Mesenteric fat pad (tissue), 1 donor: ENCODE data around the gene SRP72. TPM values are rescaled to one million over a fixed set of nuclear protein-coding genes. Genes with fewer than 3 reads are reported as not detected.
"Not testable (repeated sequence)": the region's sequence is repeated elsewhere in the genome, so short reads cannot be mapped to it uniquely, and the experiment has no call there.

Source experiments
- DNase-seq: peaks from one replicate; pipeline ENCODE4 v3.0.0-alpha.2; 2020; ENCODE audit warnings: low spot score
- long read RNA-seq: library from polyadenylated mRNA; unstranded; transcript quantifications from one replicate; pipeline ENCODE4 v2.0.0, GENCODE V29; 2020
- total RNA-seq: library from RNA; stranded (reverse); fragmentation: NEBNext Ultra II Directional; extraction: Animal tissue kit (Norgen Biotek cat#: 25700); gene quantifications from one replicate; pipeline ENCODE4 v1.2.1, GENCODE V29; 2021
- donor health status: DM: yes; HTN: yes; CAD: no.

The SRP72 gene, protein sequence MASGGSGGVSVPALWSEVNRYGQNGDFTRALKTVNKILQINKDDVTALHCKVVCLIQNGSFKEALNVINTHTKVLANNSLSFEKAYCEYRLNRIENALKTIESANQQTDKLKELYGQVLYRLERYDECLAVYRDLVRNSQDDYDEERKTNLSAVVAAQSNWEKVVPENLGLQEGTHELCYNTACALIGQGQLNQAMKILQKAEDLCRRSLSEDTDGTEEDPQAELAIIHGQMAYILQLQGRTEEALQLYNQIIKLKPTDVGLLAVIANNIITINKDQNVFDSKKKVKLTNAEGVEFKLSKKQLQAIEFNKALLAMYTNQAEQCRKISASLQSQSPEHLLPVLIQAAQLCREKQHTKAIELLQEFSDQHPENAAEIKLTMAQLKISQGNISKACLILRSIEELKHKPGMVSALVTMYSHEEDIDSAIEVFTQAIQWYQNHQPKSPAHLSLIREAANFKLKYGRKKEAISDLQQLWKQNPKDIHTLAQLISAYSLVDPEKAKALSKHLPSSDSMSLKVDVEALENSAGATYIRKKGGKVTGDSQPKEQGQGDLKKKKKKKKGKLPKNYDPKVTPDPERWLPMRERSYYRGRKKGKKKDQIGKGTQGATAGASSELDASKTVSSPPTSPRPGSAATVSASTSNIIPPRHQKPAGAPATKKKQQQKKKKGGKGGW
- total RNA-seq = 83.7 TPM
- long read RNA-seq, full-length matches to known transcripts = 32 of 324 reads
- long read RNA-seq, partial matches to known transcripts = 277 of 324 reads
- long read RNA-seq, other reads (novel, unspliced or antisense) = 15 of 324 reads

DNA sequence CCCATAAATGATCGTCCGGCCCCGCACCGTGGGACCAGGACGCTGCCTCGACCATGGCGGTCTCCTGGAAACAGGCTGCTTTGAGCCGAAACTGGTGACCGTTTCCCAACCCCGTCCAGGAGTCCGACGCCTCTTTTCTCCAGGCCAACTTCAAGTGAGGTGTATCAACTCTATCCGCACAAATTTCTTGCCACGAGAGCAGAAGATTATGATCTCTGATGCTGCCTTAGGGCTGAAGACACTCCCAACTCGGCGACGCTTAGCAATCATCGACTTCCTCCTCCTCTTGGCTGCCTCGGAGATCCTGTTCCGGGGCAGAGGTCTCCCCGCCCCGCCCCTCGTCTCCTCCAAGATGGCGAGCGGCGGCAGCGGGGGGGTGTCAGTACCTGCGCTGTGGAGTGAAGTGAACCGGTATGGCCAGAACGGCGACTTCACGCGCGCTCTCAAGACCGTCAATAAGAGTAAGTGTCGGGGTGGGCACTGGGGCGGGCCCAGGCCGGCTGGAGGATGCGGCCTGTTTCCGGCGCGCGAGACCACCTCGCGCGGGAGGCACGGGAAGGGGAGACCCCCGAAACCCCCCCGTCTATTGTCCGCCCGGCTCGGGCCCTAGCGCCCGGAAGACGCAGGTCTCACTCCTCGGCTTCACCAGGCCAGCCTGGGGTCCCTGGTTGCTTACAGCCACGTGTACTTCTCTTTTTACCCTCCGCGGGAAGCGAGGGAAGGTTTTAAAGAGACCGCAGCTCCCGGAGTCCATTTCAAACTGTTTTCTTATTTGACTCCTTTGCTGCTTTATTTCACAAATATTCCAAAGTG lies at the start of gene SRP72:
Gene SRP72, plus strand, starts transcription at position 334 of the 813 bp plus-strand sequence. Its CDS starts 19 bp downstream, at position 353.
- DNase-seq = peak; percentile 93

DNA sequence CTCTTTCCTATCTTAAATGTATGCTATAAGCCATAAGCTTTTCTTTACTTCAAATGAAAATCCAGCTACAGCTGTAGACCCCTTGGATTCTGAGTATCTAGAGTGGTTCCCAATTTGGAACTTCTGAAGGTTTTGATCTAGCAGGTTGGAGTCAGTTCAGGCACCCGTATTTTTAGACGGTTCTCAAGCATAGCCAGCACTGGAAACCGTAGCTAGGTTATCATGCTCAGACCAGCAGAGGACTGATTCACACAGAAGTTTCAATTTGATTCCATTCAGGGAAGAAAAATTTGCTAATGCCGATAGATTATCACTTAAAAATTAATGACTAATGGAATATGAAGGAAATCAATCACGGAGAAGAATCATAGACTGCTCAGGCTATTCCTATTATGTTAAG lies 43.2 kb upstream of the SRP72 start:
- no peak for DNase-seq

DNA sequence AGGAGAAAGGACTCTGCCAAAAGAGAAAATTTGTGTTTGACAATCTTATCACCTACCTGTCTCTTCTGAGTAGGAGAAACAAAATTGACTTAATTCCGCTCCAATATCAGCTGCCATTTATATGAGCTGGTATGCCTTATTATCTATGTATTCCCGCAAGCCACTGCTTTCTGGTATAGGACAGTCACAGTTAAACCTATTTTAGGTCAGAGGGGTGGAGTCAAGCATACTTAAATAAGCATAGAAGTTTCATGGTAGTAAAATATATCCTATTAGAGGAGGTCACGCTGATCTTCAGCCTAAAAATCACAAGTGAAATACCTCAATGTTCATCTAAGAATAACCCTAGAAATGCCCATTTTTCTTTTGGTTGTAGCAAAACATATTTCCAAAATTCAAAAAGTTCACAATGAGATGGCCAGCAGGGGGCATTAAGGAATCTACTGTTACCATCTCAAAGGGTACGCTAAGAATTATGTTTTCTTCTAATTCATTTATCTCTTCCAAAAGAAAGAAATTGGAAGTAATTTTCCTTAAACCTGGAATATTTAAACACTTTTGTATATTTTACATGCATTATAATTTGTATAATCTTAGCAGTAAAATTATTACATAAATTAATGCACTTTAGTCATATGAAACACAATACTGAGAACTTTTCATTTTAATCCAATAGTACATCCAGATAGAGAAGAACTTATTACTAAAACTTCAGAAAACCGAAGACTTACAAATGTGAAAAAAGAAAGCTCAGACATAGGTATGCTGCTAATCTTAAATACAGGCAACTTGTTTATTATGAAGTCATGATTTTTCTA lies 42.5 kb upstream of the SRP72 start:
- DNase-seq = no peak

DNA sequence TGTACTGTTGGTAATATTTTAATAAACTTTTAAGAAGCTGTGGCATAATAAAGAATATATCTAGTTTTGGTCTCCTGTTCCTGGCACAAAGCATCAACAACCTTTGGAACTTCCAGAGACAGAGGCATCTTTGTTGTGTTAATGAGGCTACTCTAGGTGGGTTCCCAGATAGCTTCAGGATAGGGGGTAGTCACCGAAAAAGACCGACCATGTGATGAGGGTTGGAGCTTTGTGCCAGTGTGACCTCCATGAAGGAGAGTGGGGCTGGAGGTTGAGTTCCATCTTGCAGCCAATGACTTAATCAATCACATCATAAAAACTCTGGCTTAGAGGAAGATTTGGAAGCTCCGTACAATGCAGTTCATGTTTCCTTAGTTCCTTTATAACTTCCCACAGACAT lies 41.9 kb upstream of the SRP72 start:
- DNase-seq = no peak

DNA sequence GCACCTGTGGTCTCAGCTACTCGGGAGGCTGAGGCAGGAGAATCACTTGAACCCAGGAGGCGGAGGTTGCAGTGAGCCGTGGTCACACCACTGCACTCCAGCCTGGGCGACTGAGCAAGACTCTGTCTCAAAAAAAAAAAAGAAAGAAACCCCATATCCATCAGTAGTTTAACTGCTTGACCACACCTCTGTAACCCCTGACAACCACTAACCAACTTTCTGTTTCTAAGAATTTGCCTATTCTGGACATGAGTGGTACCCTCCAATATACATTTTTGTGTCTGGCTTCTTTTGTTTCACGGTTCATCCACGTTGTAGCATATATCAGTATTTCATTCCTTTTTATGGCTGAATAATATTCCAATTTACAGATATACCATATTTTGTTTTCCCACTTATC lies 41.1 kb upstream of the SRP72 start:
- no peak for DNase-seq

DNA sequence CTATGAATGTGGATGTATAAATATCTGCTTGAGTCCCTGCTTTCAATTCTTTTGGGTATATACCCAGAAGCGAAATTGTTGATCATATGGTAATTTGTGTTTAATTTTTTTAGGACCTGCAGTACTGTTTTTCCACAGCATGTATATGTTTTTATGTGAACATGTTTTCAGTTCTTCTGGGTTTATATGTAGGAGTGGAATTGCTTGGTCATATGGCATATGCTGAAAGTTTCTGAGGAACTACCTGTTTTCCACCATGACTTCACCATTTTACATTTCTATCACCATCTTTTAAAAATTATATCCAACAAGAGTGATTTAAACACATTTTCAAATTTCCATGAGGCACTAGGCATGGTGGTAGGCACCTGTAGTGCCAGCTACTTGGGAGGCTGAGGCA lies 40.2 kb upstream of the SRP72 start:
- no peak for DNase-seq

DNA sequence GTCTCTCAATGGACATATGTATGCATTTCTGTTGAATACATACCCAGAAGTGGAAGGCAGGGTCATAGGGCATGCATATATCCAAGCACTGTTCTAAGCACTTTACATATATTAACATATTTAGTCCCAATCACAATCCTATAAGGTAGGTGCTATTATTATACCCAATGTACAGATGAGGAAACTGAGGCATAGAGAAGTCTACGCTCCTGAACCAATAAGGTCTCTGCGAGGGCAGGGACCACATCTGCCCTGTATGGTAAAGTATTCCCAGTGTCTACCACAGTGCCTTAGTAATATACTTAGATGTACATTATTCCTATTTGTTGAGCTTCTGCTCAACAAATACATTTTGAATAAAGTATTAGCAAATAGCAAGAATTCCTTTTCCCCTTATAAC lies 37.2 kb upstream of the SRP72 start:
- no peak for DNase-seq

DNA sequence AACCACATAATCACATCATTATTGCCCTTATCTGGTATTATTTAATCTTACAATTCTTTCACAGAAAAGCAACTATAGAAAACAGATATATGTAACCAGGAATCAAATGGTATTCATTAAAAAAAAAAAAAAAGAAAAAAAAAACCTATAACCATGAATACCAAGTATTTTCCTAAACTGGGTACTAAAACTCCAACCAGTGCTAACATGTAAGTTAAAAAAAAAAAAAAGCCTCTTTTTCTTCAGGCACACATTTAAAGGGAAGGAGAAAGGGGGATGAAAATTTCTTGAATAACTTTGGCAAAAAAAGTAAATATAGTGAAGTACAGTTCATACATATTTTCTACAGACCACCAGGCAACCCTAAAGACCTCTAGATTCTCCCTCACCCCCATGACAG lies 34.1 kb upstream of the SRP72 start:
- DNase-seq = no peak

DNA sequence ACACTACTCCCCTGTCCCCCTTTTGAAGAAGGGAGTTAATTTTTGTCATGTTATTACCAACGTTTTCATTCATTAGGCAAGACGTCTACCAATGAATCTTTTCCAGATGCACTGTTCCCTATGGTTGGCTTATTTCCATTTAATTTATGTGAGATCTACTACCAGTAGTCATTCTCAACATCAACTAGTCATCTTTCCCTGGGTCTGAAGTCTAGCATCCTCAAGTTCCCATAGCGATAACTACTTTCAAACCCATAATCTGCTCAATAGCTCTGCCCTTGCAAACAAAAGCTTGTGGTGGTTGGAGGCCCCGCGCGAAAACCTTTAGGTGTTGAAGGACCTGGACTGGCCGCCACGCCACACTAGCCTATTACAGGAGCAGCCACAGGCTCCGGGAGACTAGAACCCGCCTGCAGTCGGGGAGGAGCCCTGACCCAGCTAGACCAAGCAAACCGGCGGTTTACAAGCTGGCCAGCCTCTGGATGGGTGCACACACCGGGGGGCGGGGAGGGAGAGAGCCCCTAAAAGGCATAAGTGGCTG lies 32.7 kb upstream of the SRP72 start:
- no peak for DNase-seq

DNA sequence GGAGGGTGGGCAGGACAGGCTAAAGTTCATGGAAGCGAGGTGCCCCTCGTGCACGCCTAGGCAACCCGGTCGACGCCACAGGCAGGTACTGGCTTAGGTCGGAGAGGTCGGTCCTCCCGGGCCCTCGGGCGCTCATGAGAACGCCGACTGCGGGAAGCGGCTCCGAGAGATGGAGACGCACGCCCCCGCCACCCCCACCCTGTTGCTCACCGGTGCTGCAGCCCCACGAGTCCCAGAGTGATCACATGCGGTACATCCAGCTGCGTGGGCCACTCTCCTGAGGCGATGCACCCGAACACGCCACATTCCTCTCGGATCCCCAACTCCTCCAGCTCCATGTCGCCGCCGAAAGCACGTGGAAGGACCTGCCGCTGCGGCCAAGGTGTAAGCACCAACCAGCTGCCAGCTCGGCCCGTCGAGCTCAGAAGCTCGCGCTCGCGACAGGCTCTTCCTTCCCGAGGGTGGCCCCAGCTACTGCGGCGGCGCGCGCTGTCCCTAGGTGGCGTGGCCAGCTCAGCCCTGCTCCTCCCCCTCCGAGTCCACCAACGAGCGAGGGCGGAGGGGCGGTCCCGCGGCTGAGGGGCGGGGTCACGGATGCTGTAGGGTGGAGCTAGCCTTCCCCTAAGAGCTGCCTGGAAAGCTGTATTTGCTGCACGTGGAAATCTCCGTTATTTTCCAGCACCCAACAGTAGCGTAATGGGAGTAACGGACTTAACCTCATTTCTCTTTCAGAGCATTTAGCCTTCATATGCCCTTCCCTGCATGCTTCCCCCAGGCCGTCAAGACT lies 32.1 kb upstream of the SRP72 start, which contains the start of gene PPAT:
Gene PPAT, minus strand, starts transcription at position 476 of the 787 bp plus-strand sequence. Its CDS starts 138 bp downstream, at position 338.
- peak; percentile 99 for DNase-seq

DNA sequence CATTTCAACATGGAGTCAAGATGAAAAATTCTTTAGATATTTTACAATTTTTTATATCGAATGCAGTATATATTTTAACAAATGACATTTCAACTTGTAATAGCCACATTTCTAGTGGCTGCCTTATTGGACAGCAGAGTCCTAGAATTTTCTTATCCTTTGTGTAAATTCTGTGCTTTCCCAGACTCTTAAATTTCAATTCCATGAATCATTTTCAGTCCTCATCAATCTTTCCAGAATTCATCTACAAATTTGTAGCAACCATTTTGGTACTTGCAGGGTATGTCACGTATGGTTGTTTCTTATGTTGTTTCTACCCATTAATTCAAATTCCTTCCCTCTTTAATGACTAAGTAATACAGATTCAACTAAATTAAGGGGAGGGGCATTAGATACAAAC lies 28.7 kb upstream of the SRP72 start:
- DNase-seq = no peak

DNA sequence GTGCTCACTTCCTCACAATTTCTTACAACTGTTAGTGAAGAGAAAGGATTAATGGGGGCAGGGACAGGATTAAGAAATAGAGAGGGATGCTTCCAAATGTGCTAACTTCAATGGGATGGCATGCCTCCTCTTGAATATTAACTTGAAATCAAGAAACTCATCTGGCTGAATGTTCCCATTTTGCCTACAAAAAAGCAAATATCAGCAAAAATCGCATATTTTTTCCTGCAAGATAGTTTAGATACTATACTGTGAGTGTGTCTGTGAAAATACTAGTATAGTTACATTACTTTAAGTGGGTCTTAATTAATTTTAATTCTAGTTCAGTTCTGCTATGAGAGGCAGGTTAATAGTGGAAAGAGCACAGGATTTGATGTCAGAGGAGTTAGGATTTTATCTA lies 26.4 kb upstream of the SRP72 start:
- no peak for DNase-seq

DNA sequence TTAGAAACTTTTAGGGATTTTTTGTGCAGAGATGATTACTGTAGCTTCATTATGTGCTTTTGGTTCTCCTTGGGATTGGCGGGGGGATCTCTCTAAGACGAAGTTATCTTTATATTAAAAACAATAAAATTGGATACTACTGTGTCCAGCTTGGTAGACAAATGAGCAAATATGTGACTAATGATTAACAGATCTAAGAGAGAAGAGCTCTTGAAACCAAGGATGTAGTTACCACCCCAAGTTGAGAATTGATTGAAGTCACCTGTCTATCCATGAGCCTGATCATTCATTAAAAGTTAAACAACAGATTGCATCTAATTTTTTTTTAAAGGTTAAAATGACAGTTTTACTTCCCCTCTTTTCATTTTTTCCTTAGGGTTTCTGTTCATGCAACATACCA lies 22.7 kb upstream of the SRP72 start:
- no peak for DNase-seq

DNA sequence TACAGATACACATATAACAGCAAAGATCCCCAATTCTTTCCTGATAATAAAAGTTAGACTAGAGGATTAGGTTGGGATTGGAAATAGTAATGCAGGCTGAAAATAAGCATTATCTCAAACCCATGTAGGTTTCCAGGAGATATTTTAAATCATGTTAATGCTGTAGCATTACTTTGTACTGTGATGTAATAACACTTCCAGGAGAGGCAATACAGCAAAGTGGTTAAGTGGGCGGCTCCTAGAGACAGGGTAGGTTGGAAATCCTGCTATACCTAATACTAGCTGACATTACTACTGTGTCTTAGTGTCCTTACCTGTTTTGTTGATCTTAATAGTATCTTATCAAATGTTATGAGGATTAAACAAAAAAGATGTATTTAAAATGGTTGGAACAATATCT lies 21.7 kb upstream of the SRP72 start:
- no peak for DNase-seq

DNA sequence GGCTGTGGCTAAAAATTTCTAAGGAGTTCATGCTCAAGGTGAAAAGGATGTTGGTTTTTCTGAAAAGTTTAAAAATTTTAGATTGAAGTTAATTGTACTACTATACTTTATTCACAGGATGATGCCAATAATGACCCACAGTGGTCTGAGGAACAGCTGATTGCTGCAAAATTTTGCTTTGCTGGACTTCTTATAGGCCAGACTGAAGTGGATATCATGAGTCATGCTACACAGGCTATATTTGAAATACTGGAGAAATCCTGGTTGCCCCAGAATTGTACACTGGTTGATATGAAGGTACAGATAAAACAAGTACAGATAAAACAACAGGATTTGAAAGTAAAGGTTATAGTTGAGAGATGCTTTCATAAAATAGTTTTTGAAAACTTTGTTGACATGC lies 19.1 kb upstream of the SRP72 start:
- DNase-seq = no peak

DNA sequence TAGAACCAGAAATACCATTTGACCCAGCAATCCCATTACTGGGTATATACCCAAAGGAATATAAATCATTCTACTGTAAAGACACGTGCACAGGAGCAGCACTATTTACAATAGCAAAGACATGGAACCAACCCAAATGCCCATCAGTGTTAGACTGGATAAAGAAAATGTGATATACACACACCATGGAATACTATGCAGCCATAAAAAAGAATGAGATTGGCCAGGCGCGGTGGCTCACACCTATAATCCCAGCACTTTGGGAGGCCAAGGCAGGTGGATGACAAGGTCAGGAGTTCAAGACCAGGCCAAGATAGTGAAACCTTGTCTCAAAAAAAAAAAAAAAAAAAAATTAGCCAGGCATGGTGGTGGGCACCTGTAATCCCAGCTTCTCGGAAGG lies 17.9 kb upstream of the SRP72 start:
- not testable (repeated sequence) for DNase-seq

DNA sequence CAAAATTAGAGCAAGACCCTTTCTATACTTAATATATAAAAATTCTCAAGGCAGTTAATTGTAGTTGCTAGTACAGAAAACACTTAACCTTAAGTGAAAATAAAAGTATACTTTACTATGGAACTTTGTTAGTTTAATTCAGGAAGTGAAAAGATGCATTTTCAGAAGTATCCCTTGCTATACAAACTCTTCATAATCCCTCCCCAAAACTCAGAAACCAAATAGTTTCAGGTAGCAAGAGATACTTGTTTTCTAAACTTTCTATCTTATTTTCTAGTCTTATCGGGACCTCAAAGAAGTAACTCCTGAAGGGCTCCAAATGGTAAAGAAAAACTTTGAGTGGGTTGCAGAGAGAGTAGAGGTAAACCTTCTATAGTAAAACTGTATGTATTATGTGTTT lies 17.1 kb upstream of the SRP72 start:
- no peak for DNase-seq

DNA sequence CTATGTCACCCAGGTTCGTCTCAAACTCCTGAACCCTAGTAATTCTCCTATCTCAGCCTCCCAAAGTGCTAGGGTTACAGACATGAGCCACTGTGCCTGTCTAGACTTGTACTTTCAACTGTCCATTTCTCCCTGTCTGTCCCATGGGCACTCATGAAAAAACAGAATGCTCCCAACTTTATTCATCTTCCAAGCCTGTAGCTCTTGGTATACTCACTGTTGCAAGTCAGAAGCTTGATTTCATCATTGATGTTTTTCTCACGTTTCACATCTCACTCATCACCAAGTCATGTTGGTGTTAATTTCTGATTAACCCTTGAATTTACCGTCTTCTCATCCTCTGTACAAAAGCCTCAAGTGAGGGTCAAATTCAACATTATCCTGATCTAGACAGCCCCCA lies 7.3 kb upstream of the SRP72 start:
- no peak for DNase-seq

DNA sequence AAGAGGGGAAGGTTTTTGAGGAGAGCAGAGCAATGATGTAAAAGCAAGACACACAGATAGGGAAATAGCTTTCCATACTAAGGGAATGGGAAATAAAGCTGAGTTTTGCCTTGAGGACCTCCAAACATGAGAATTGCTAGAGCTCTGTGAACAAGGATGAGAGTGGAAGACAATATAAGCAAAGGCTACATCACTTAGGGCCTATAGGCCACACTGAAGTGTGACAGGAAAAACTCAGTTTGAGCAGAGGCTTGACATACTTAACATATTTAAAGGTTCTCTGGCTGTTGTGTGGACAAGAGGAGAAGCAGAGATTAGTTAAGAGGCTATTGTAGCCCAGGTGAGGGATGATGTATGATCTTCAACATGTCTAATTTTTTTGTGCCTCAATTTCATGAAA lies 5.3 kb upstream of the SRP72 start:
- no peak for DNase-seq

DNA sequence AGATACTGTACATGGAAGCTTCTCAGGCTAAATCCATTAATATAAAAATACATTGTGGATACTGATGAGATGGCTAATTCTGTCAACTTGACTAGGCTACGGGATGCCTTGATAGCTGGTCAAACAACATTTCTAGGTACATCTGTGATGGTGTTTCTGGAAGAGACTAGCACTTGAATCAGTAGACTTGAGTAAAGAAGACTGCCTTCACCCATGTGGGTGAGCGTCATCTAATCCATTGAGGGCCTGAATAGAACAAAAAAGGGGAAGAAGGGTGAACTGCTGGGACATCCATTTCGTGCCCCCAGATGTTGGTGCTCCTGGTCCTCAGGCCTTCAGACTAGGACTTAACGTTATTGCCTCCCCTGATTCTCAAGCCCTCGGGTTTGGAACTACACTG lies 3.7 kb upstream of the SRP72 start:
- no peak for DNase-seq
